ENCODE measurements around the gene XAB2. TPM values are rescaled to one million over a fixed set of nuclear protein-coding genes. Genes with fewer than 3 reads are reported as not detected.

XAB2 gene
- total and polyA plus RNA-seq, 4 experiments from 2014 or later, result 5.4 to 77.2 (median 42.6) TPM

GRCh38 chr19:7575434-7576040 lies 53.8 kb downstream of the XAB2 start:
- H3K4me3 ChIP-seq (ENCODE audit: low read length in 2 of 2), result no peak overlapping the region
- POLR2A ChIA-PET (ENCODE audit: partially characterized antibody), result no interaction called here
- Mint-ChIP-seq H3K9me3 (peaks cover 0 to 2% (median 0%) of the 10 kb centered on the region in 8 donors), H3K4me3 (no peak overlapping the region), H3K27me3 (peaks cover 2 to 4% of the 10 kb centered on the region in 2 donors), H3K27ac (no peak overlapping the region), H3K36me3 (no peaks in the 10 kb centered on the region), H3K4me1 (no peaks in the 10 kb centered on the region)
- H3K27ac ChIP-seq (ENCODE audit: low read depth, low read length), result no peak overlapping the region
- H3K4me1 ChIP-seq (ENCODE audit: insufficient read depth, low read length), result no peaks in the 10 kb centered on the region
- intact Hi-C loops (cut with micrococcal nuclease), result no loop called here
- no peaks in the 10 kb centered on the region for H3K36me3 ChIP-seq (ENCODE audit: insufficient read depth, low read length)
- DNase-seq, result no peak
- H3K27me3 ChIP-seq (ENCODE audit: insufficient read depth, low read length), result no peaks in the 10 kb centered on the region
- H3K9me3 ChIP-seq (ENCODE audit: control insufficient read depth in 1 of 2, low read length in 2 of 2), result no peaks in the 10 kb centered on the region
- CTCF ChIA-PET (ENCODE audit: partially characterized antibody), result no interaction called here

GRCh38 chr19:7570761-7571160 lies 58.6 kb downstream of the XAB2 start:
- ChIA-PET CTCF (ENCODE audit: partially characterized antibody) (interaction anchor here (6.9 kb wide), 1 partner anchor 228 kb away, joined by 109 read pairs; no protein-coding TSS in a partner anchor), POLR2A (ENCODE audit: partially characterized antibody) (no interaction called here)
- Mint-ChIP-seq H3K27me3 (no peaks in the 10 kb centered on the region), H3K4me1 (no peaks in the 10 kb centered on the region), H3K9me3 (peaks cover 0 to under 1% (median 0%) of the 10 kb centered on the region in 8 donors), H3K36me3 (no peaks in the 10 kb centered on the region), H3K4me3 (no peak overlapping the region), H3K27ac (no peak overlapping the region)
- intact Hi-C loops (cut with micrococcal nuclease), result no loop called here
- no peaks in the 10 kb centered on the region for H3K9me3 ChIP-seq (ENCODE audit: control insufficient read depth in 1 of 2, low read length in 2 of 2)
- H3K4me1 ChIP-seq (ENCODE audit: insufficient read depth, low read length), result no peaks in the 10 kb centered on the region
- no peaks in the 10 kb centered on the region for H3K36me3 ChIP-seq (ENCODE audit: insufficient read depth, low read length)
- H3K27ac ChIP-seq (ENCODE audit: low read depth, low read length), result no peak overlapping the region
- no peaks in the 10 kb centered on the region for H3K27me3 ChIP-seq (ENCODE audit: insufficient read depth, low read length)
- DNase-seq, result no peak
- no peak overlapping the region for H3K4me3 ChIP-seq (ENCODE audit: low read length in 2 of 2)

Small RNAs within 50 kb of the gene (microRNA-seq; reads per million reads assigned to microRNA genes)
- gene MIR6792 (ENCODE audit: borderline microRNAs expressed, borderline number of aligned reads, borderline replicate concordance), result not detected

Other genes starting within 250 kb of the XAB2 start
- under 1 TPM; 0.64 to 0.73 TPM for gene PEX11G, start 140.5 kb downstream of the XAB2 start, total RNA-seq
- gene PEX11G, start 140.5 kb downstream of the XAB2 start, polyA plus RNA-seq, result 1 to 10 TPM in 1 of 2 donors, under 1 TPM in 1; 0.64 to 1.7 TPM
- gene ZNF358, start 113.4 kb downstream of the XAB2 start, total RNA-seq, result 1 to 10 TPM; 8.4 to 8.7 TPM
- 1 to 10 TPM in 1 of 2 donors, not detected in 1; 1.6 TPM for gene ZNF358, start 113.4 kb downstream of the XAB2 start, polyA plus RNA-seq
- 10 to 100 TPM; 14.1 to 14.9 TPM for gene MCOLN1, start 106.9 kb downstream of the XAB2 start, total RNA-seq
- gene MCOLN1, start 106.9 kb downstream of the XAB2 start, polyA plus RNA-seq, result 1 to 10 TPM; 8.0 to 9.1 TPM
- 100 to 1,000 TPM; 168 to 169 TPM for gene PNPLA6, start 93.8 kb downstream of the XAB2 start, total RNA-seq
- gene PNPLA6, start 93.8 kb downstream of the XAB2 start, polyA plus RNA-seq, result 10 to 100 TPM in 1 of 2 donors, 1 to 10 TPM in 1; 4.7 to 14.1 TPM
- under 1 TPM; 0.15 to 0.19 TPM for gene CAMSAP3, start 33.7 kb downstream of the XAB2 start, total RNA-seq
- gene CAMSAP3, start 33.7 kb downstream of the XAB2 start, polyA plus RNA-seq, result under 1 TPM in 1 of 2 donors, not detected in 1; 0.07 TPM
- 100 to 1,000 TPM; 120 to 144 TPM for gene PET100, start 248 bp upstream of the XAB2 start, total RNA-seq
- gene PET100, start 248 bp upstream of the XAB2 start, polyA plus RNA-seq, result 100 to 1,000 TPM; 127 to 279 TPM
- 1 to 10 TPM; 5.7 to 6.4 TPM for gene PCP2, start 4.2 kb upstream of the XAB2 start, total RNA-seq
- gene PCP2, start 4.2 kb upstream of the XAB2 start, polyA plus RNA-seq, result 1 to 10 TPM in 1 of 2 donors, under 1 TPM in 1; 0.96 to 1.2 TPM
- gene STXBP2, start 7.6 kb upstream of the XAB2 start, total RNA-seq, result 100 to 1,000 TPM; 219 to 220 TPM
- gene STXBP2, start 7.6 kb upstream of the XAB2 start, polyA plus RNA-seq, result 10 to 100 TPM; 73.1 to 88.8 TPM
- not detected for gene RETN, start 39.5 kb upstream of the XAB2 start, total RNA-seq
- under 1 TPM; 0.48 to 0.94 TPM for gene RETN, start 39.5 kb upstream of the XAB2 start, polyA plus RNA-seq
- gene MCEMP1, start 47.5 kb upstream of the XAB2 start, total RNA-seq, result not detected
- not detected for gene MCEMP1, start 47.5 kb upstream of the XAB2 start, polyA plus RNA-seq
- gene TRAPPC5, start 51.3 kb upstream of the XAB2 start, total RNA-seq, result 10 to 100 TPM; 60.7 to 62.1 TPM
- gene TRAPPC5, start 51.3 kb upstream of the XAB2 start, polyA plus RNA-seq, result 100 to 1,000 TPM; 144 to 153 TPM
- not detected for gene FCER2, start 72.6 kb upstream of the XAB2 start, total RNA-seq
- under 1 TPM in 1 of 2 donors, not detected in 1; 0.93 TPM for gene FCER2, start 72.6 kb upstream of the XAB2 start, polyA plus RNA-seq
- not detected for gene CLEC4G, start 102.6 kb upstream of the XAB2 start, total RNA-seq
- not detected for gene CLEC4G, start 102.6 kb upstream of the XAB2 start, polyA plus RNA-seq
- gene CD209, start 118.0 kb upstream of the XAB2 start, total RNA-seq, result under 1 TPM; 0.17 to 0.28 TPM
- gene CD209, start 118.0 kb upstream of the XAB2 start, polyA plus RNA-seq, result not detected
- not detected for gene CLEC4M, start 133.7 kb upstream of the XAB2 start, total RNA-seq
- not detected for gene CLEC4M, start 133.7 kb upstream of the XAB2 start, polyA plus RNA-seq
- 10 to 100 TPM; 11.9 to 14.1 TPM for gene EVI5L, start 200.7 kb upstream of the XAB2 start, total RNA-seq
- gene EVI5L, start 200.7 kb upstream of the XAB2 start, polyA plus RNA-seq, result 1 to 10 TPM; 1.1 to 2.8 TPM
- under 1 TPM; 0.29 to 0.36 TPM for gene PRR36, start 244.8 kb upstream of the XAB2 start, total RNA-seq
- gene PRR36, start 244.8 kb upstream of the XAB2 start, polyA plus RNA-seq, result under 1 TPM in 1 of 2 donors, not detected in 1; 0.06 TPM

Measured in CD4-positive, alpha-beta memory T cell (primary cell).